Measurements from ENCODE around the gene GALNS. TPM values are rescaled to one million over a fixed set of nuclear protein-coding genes. Genes with fewer than 3 reads are reported as not detected.
A peak's percentile ranks its signal among the peaks of the same experiment; 100 is the strongest.

The GALNS gene
- total and polyA plus RNA-seq, 2 donors (not counting 3 experiments of a cell fraction or from before 2014, with no cell fraction given), result 21.8 to 40.2 TPM

DNA sequence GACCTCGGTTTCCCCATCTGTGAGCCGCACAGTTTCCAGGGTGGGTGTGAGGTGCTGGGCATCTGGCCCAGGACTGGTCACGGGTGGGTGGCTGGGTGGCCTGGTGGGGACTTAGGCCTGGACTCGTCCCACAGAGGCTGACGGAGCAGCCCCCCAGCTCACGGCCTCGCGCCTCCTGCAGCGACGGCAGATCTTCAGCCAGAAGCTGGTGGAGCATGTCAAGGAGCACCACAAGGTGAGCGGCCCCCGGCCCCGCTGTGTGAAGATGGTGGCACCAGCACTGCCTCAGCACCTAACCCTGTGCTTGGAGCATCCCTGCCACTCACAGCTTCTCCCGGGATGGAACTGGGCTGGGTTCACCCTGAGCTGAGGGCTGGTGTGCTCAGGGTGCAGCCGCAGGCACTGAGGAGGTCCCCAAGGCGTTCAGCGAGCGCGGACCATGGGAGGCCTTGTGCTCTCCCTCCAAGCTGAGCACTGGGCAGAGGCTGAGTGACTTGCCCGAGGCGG lies 50.8 kb downstream of the GALNS start:
- Histone ChIP-seq H3K79me2 (ENCODE audit: control insufficient read depth, insufficient read depth, low read length) (peaks cover 40% of the 10 kb centered on the region), H3K9me1 (replicated peaks; ENCODE audit: control insufficient read depth, extremely low read depth, insufficient read depth, low read length) (no peaks in the 10 kb centered on the region), H3K4me3 (replicated peaks in 1 of 3; ENCODE audit: insufficient read depth in 1 of 3, low read depth in 1 of 3, low read length in 3 of 3) (no peak overlapping the region), H3K36me3 (ENCODE audit: control insufficient read depth in 2 of 2, extremely low read depth in 1 of 2, insufficient read depth in 2 of 2, low read length in 2 of 2) (peaks cover 4 to 12% of the 10 kb centered on the region in 2 experiments), H3K27me3 (ENCODE audit: control insufficient read depth in 2 of 2, insufficient read depth in 2 of 2, low read length in 2 of 2) (no peaks in the 10 kb centered on the region), H4K20me1 (replicated peaks; ENCODE audit: control insufficient read depth, extremely low read depth, insufficient read depth, low read length) (no peaks in the 10 kb centered on the region), H2AFZ (ENCODE audit: low read depth, low read length) (no peak overlapping the region), H3K4me1 (ENCODE audit: control insufficient read depth, extremely low read depth, insufficient read depth, low read length) (peaks cover 18% of the 10 kb centered on the region), H3K9ac (replicated peaks; ENCODE audit: extremely low read depth, insufficient read depth, low read length) (no peak overlapping the region), H3K27ac (ENCODE audit: insufficient read depth, low read depth, low read length) (no peak overlapping the region), H3K4me2 (ENCODE audit: insufficient read depth, low read length) (no peak overlapping the region), H3K9me3 (replicated peaks; ENCODE audit: control insufficient read depth, insufficient read depth, low read length) (no peaks in the 10 kb centered on the region)
- CTCF ChIA-PET, result interaction anchor here (0.8 to 2.1 kb wide), 2 partner anchors 11 to 68 kb away, joined by 4 to 8 read pairs; no protein-coding TSS in a partner anchor
- dilution Hi-C loops (cut with MboI; ENCODE audit: extremely low pct_ligation_motif_present, low sequenced_read_pairs) (no loop called here), intact Hi-C loops (cut with micrococcal nuclease) (no loop called here)
- BruUV-seq (replicated peaks), result no TSS peak
- TF ChIP-seq EZH2 (IDR thresholded peaks at IDR 0.05; ENCODE audit: borderline replicate concordance, low read depth, low read length, severe bottlenecking) (no peak), GATA2 (IDR thresholded peaks at IDR 0.05; ENCODE audit: insufficient read depth, insufficient read length, low read depth, low read length) (no peak)
- TF ChIP-seq, protein P1, sequence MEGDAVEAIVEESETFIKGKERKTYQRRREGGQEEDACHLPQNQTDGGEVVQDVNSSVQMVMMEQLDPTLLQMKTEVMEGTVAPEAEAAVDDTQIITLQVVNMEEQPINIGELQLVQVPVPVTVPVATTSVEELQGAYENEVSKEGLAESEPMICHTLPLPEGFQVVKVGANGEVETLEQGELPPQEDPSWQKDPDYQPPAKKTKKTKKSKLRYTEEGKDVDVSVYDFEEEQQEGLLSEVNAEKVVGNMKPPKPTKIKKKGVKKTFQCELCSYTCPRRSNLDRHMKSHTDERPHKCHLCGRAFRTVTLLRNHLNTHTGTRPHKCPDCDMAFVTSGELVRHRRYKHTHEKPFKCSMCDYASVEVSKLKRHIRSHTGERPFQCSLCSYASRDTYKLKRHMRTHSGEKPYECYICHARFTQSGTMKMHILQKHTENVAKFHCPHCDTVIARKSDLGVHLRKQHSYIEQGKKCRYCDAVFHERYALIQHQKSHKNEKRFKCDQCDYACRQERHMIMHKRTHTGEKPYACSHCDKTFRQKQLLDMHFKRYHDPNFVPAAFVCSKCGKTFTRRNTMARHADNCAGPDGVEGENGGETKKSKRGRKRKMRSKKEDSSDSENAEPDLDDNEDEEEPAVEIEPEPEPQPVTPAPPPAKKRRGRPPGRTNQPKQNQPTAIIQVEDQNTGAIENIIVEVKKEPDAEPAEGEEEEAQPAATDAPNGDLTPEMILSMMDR (IDR thresholded peaks at IDR 0.05; ENCODE audit: extremely low read depth in 1 of 2, insufficient read depth in 1 of 2, low read depth in 1 of 2, low read length in 2 of 2), result no peak
- FAIRE-seq (no peak), DNase-seq (ENCODE audit: low read depth, low spot score) (no peak)
- POLR2A ChIA-PET, result interaction anchor here (1.1 kb wide), 1 partner anchor 68 kb away, joined by 3 read pairs; no protein-coding TSS in a partner anchor

DNA sequence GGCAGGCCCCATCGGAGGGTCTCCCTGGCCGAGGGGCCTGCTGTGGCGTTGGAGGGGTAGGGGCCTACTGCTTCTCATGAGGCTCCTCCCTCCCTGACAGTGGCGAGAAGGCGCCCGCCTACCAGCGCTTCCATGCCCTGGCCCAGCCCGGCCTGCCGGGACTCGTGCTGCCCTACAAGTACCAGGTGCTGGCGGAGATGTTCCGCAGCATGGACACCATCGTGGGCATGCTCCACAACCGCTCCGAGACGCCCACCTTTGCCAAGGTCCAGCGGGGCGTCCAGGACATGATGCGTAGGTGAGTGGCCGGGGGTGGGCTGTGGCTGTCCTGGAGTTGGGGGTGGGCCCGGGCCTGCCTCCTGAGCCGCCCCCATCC lies 51.4 kb downstream of the GALNS start:
- H3K36me3 ChIP-seq (ENCODE audit: control insufficient read depth in 2 of 2, extremely low read depth in 1 of 2, insufficient read depth in 2 of 2, low read length in 2 of 2), result peaks cover 4 to 12% of the 10 kb centered on the region in 2 experiments
- no peak overlapping the region for H3K4me3 ChIP-seq (replicated peaks in 1 of 3; ENCODE audit: insufficient read depth in 1 of 3, low read depth in 1 of 3, low read length in 3 of 3)
- peaks cover 12% of the 10 kb centered on the region for H3K4me1 ChIP-seq (ENCODE audit: control insufficient read depth, extremely low read depth, insufficient read depth, low read length)
- ChIA-PET POLR2A (no interaction called here), CTCF (interaction anchor here (0.8 kb wide), 1 partner anchor 68 kb away, joined by 6 read pairs; no protein-coding TSS in a partner anchor)
- no peak for DNase-seq (ENCODE audit: low read depth, low spot score)
- no TSS peak for BruUV-seq (replicated peaks)
- H3K9me3 ChIP-seq (replicated peaks; ENCODE audit: control insufficient read depth, insufficient read depth, low read length), result no peaks in the 10 kb centered on the region
- H3K9ac ChIP-seq (replicated peaks; ENCODE audit: extremely low read depth, insufficient read depth, low read length), result no peak overlapping the region
- peak overlapping the region; percentile 64 for H3K4me2 ChIP-seq (ENCODE audit: insufficient read depth, low read length)
- H3K79me2 ChIP-seq (ENCODE audit: control insufficient read depth, insufficient read depth, low read length), result peaks cover 34% of the 10 kb centered on the region
- dilution Hi-C loops (cut with MboI; ENCODE audit: extremely low pct_ligation_motif_present, low sequenced_read_pairs), result no loop called here
- H3K27ac ChIP-seq (ENCODE audit: insufficient read depth, low read depth, low read length), result no peak overlapping the region
- FAIRE-seq, result no peak
- no peaks in the 10 kb centered on the region for H3K27me3 ChIP-seq (ENCODE audit: control insufficient read depth in 2 of 2, insufficient read depth in 2 of 2, low read length in 2 of 2)
- intact Hi-C loops (cut with micrococcal nuclease), result no loop called here
- no peaks in the 10 kb centered on the region for H3K9me1 ChIP-seq (replicated peaks; ENCODE audit: control insufficient read depth, extremely low read depth, insufficient read depth, low read length)
- H4K20me1 ChIP-seq (replicated peaks; ENCODE audit: control insufficient read depth, extremely low read depth, insufficient read depth, low read length), result no peaks in the 10 kb centered on the region
- TF ChIP-seq, protein P1 (IDR thresholded peaks at IDR 0.05; ENCODE audit: extremely low read depth in 1 of 2, insufficient read depth in 1 of 2, low read depth in 1 of 2, low read length in 2 of 2), result no peak
- no peak for TF ChIP-seq FOS (IDR thresholded peaks at IDR 0.05; ENCODE audit: borderline replicate concordance, insufficient read depth, low read length)
- no peak for TF ChIP-seq EZH2 (IDR thresholded peaks at IDR 0.05; ENCODE audit: borderline replicate concordance, low read depth, low read length, severe bottlenecking)
- no peak overlapping the region for H2AFZ ChIP-seq (ENCODE audit: low read depth, low read length)
